Esophagus mucosa (tissue), 1 donor: ENCODE measurements around the gene MMP17. TPM values are rescaled to one million over a fixed set of nuclear protein-coding genes. Genes with fewer than 3 reads are reported as not detected.
A peak's percentile ranks its signal among the peaks of the same experiment; 100 is the strongest.

Source experiments
- ATAC-seq: fragments of 200-7000 bp; cut with Tn5 transposase; one replicate; pipeline ENCODE4 v1.9.1; 2020
- total RNA-seq: library from RNA; stranded (reverse); gene quantifications from one replicate; pipeline ENCODE4 v1.2.4, GENCODE V29; 2023
- donor health status: DM: yes; HTN: yes; CAD: no.

The MMP17 gene
- total RNA-seq, 1 donor from 2014 or later: 2.2 TPM

DNA sequence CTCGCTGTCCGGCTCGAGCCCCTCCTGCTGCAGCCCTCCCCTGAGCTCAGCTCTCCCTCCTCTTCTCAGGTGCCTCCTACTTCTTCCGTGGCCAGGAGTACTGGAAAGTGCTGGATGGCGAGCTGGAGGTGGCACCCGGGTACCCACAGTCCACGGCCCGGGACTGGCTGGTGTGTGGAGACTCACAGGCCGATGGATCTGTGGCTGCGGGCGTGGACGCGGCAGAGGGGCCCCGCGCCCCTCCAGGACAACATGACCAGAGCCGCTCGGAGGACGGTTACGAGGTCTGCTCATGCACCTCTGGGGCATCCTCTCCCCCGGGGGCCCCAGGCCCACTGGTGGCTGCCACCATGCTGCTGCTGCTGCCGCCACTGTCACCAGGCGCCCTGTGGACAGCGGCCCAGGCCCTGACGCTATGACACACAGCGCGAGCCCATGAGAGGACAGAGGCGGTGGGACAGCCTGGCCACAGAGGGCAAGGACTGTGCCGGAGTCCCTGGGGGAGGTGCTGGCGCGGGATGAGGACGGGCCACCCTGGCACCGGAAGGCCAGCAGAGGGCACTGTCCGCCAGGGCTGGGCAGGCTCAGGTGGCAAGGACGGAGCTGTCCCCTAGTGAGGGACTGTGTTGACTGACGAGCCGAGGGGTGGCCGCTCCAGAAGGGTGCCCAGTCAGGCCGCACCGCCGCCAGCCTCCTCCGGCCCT lies 22.8 kb downstream of the MMP17 start:
- ATAC-seq: no peak

DNA sequence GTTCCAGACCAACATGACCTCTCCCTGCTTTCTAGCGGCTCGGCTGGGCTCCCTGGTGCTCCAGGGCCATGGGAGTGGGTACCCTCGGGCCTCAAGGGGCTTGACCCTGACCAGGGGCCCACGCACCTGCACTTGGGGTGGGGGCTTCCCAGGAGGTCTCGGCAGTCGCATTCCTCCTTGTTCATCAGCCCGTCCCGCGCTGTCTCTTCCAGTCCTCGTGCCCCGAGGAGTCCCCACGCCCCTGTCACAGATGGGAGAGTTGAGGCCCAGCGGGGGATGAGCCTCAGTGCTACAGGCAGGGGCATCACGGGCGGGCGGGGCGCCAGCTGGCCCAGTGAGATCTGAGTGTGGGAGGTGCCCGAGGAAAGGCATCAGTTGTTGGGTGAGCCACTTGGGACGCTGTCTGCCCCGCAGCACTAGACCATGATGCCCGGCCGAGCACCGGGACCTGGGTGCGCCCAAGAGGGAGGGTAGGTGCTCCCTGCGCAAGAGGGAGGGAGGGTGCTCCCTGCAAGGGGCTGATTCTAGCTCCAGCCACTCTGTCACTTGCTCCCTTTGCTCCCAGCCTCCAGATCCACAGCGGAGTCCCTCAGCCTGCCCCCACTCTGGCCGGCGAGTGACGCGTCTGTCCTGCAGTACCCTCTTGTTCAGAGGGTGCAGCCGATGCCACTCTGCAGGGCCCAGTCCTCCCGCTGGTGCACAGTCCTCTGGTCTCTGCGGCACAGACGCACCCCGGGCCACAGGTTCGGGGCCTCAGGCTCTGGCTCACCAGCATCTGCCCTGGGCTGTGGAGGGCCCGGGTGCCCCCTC lies 23.8 kb downstream of the MMP17 start:
- ATAC-seq: no peak

DNA sequence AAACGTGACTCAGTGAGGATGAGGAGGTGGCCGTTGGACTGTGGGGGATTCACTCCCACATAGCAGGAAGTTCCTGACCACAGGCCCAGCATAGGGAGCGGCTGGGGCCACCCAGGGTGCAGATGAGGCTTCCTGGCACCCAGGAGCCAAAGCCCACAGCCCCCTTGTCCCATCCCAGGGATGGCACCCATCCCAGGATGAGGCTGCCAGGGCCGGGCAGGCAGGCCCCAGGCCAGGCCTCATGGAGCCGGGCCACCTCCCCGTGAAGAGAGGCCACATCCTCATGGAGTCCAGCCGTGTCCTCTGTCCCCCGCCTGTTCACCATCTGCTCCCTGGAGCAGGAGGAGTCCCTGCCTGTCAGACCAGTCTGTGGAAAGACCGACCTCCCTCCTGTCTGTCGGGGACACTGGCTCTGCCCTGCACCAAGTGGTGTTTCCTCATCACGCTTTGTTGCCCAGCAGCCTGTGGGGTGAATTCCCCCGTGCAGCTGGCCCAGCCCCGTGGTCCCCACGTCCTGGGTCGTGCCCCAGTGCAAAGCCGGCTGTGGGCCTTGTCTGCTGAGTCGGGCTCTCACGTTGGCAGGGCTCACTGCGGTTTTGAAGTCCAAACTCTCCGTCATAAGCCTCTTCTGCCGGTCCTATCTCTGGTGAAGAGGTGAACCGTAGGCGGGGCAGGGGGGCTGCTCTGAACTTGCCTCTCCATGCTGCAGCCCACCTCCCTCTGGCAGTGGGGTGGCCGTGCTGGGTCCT lies 24.5 kb downstream of the MMP17 start:
- no peak for ATAC-seq

DNA sequence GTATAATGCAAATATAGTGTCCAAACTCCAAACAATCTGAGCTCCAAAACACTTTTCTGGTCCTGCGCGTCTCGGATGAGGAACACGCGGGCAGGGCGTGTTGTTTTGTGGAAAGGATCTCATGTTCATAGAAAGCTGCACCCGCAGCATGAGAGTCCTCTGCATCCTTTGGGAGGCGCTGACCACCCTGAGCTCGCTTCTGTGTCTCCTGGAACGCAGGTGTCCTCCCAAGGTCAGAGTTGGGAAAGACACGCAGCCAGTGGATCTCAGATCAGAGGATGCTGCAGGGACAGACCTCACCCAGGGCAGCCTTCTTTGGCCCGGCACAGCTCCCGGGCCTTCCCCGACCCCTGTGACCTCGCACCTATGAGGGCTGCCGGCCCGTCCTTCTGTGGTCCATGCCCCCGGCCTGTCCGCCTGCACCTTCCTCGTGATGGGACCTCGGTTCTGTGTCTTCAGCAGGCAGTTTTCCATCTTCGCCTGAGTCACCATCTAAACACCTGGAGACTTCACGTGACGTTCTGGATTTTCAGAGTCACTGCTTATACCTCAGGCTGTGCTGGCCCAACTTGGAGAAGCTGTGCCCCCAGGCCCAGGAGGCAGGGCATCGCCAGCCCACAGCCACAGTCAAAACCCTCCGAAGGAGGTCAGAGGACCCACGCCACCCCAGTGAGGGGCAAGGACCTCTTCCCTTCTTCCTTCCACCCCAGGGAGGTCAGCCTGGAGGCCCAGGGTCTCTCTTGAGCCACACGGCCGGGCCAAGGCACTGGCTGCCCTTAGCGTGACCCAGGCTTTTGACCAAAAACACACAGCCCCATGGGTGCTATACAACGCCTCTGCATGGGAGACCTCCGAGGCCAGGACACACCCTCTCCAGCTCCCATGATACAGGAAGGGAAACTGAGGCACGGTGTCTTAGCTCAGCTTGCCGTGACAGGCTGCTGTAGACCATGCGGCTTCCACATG lies 25.9 kb downstream of the MMP17 start:
- ATAC-seq: no peak

DNA sequence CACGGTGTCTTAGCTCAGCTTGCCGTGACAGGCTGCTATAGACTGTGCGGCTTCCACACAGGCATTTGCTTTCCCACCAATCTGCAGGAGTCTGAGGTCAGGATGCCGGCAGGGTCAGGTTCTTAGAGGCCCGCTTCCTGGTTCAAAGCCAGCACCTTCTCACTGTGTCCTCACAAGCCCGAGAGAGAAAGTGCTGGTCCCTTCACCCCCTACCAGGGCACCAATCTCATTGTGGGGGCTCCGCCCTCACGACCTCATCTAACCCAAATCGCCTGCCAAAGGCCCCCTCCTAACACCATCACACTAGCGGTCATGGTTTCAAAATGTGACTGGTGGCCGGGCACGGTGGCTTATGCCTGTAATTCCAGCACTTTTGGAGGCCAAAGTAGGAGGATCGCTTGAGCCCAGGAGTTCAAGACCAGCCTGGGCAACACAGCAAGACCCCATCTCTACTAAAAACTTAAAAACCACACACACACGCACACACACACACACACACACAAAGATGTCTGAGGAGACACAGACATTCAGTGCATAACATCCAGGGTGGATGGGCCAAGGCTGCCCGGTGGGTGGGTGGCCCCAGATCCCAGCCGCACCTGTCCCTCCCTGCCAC lies 26.8 kb downstream of the MMP17 start:
- no peak for ATAC-seq

DNA sequence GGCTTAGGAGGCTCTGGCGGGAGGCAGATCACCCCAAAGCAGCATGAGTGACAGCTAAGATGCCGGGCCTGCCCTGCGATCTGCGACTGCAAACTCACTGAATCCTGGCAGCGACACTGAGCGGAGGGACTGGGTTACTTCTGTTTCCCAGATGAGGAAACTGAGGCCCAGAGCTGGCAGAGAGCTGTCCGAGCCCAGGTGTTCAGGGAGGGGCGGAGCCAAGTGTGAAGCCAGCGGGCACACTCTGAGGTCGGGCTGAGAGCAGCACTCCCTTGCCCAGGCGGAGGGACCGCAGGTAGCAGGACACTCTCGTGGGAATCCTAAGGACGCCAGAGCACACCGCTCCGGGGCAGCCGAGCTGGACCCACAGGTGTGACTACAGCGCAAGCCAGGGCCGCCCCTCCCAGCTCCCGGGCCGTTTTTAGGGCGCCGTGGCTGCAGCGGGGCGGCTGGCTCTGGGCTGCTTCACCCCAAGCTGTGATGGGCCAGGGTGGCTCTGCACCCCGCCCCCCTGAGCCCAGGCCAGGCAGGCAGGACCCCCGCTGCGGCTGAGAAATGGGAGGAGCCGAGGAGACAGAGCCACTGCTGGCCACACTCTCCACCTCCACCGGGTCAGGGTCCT lies 27.4 kb downstream of the MMP17 start:
- ATAC-seq: peak; percentile 35

- no peak for ATAC-seq
These were observed 28.3 kb downstream of the MMP17 start for GRCh38 chr12:131856366-131857097.

GRCh38 chr12:131857908-131858850 lies 30.0 kb downstream of the MMP17 start:
- no peak for ATAC-seq

GRCh38 chr12:131860472-131861260 lies 32.5 kb downstream of the MMP17 start:
- peak; percentile 66 for ATAC-seq

DNA sequence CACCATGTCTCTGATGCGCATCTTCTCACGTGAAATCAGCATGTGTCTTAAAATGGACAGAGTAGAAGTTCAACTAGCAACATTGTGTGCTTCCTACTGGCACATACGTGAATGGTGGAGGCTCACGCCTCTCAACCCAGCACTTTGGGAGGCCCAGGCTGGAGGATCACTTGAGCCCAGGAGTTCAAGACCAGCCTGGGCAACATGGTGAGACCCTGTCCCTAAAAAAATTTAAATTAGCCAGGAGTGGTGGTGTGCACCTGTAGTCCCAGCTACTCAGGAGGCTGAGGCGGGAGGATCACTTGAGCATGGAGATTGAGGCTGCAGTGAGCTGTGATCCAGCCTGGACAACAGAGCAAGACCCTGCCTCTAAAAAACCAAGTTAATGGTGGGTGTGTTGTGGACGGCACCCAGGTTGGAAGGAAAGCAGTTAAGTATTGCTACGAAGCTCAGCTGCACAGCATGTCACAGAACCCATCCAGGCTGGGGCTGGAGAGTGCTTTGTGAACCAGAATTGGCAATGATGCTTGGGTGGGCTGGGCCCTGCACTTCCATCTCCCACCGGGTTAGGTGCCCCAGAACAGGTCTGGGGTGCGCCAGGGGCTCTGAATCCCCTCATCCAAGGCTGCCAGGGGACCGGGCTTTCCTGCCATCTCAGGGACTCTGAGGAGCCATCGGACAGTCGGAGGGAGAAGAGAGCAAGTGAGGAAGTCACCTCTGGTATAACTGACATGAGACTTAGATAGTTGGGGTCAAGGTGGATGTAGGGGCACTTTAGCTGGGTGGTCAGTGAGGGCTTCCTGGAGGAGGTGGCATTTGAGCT lies 33.3 kb downstream of the MMP17 start:
- no peak for ATAC-seq

DNA sequence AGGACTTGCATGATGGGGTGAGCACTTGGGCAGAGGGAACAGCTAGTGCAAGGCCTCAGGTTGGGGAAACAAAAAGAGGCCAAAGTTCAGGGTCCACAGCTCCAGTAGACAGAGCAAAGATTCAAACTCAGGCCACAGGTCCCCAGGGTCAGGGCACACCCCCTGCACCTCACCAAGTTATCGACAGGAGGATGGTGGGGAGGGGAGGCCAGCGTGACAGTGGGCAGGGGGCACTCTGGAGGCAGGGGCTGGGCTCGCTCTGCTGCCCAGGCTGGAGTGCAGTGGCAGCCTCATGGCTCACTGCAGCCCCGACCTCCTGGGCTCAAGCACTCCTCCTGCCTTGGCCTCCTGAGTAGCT lies 33.9 kb downstream of the MMP17 start:
- ATAC-seq: no peak

DNA sequence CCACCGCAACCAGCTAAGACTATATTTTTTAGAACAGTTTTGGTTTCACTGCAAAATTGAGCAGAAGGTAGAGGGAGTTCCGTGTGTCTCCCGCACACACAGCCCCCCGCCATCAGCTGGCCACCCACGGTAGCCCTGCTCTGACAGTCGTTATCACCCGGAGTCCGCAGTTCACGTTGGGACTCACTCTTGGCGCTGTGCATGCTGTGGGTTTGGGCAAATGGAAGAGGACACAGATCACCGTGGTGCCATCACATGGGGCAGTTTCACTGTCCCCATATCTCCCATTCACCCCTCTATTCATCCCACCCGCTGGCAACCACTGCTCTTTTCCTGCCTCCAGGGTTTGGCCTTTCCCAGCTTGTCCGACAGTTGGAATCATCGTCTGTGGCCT lies 34.4 kb downstream of the MMP17 start:
- ATAC-seq: no peak

DNA sequence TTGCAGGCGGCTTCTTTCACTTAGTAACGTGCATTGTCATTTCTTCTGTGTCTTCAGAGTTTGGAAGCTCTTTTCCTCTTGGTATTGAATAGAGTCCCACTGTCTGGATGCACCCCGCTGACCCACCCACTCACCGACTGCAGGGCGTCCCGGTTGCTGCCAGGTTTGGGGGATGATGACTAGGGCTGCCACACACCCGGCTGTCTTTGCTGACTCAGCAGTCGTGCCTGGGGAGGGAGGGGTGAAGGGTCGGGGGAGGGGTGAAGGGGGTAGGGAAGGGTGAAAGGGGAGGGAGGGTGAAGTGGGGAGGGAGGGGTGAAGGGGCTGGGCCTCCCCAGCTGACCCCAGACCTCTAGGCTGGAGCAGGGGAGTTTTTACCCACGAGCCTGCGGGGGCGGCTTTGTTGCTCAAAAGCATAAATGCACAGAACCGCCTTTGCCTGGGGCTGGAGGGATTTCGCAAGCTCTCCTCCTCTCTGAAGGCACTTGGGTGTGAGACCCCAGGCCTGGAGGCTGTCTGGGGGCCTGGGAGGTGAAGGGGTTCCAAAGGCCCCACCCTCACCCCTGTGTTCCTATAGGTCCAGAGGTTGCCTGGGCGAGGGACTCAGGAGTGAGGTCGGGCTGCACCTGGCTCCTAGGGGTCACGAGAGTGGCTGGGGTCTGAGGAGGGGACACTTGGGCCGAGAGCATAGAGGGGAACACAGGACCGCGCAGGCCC lies 35.0 kb downstream of the MMP17 start:
- ATAC-seq: no peak

DNA sequence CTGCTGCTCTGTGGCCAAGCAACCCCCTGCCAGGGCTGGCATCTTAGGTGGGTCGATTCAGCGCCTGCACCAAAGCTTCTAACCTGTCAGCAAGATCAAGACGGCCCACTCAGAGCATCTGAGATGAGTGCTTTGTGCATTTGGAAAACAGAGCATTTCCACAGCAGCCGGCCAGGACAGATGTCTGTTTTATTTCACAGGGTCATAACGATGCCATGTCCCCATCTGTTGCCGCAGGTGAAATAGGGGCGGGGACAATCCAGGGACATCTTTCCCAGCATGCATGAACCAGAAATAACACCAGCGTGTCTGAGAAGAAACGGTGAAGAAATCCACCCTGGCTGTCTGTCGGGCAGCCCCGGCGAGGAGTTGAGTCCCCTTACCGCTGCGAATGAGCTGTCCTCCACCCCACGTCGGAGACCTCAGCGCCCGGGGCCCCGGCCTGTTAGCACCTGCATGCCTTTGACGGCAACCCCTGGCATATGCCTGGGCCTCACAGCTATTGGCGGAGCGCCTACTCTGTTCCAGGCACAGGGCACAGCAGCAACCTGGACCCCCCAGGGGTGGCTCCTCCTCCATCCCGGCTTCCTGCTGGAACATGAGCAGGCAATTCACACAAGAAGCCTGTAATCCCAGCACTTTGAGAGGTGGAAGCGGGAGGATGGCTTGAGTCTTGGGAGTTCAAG lies 35.7 kb downstream of the MMP17 start:
- peak; percentile 45 for ATAC-seq

- no peak for ATAC-seq
These were observed 36.3 kb downstream of the MMP17 start for GRCh38 chr12:131864469-131864868.

DNA sequence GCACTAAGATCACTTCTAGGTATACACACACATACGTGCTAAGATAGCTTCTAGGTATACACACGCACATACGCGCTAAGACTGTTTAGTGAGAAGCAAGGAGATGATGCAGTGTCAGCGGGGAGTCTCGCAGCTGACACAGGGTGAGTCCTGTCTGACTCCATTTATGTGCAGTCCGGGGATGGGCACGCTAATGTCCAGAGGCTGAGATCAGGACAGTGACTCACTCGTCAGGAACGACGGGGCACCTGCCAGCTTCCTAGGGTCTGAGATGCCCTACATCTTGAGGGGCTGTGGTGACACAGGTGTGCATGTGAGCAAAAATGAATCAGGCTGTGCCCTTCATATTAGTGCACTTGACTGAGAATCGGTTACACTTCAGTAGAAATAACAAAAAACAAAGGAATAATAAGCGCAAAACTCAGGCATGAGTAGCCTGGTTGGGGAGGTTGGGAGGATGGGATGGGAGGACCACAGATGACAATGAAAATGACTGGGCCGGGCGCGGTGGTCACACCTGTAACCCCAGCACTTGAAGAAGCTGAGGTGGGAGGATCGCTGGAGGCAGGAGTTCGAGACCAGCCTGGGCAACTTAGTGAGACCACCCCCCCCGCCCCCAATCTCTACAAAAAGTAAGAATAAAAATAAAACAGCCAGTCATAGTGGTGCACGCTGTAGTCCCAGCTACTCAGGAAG lies 37.1 kb downstream of the MMP17 start:
- ATAC-seq: peak; percentile 51
